ENCODE measurements around the gene USP49.
"Not testable (repeated sequence)": the region's sequence is repeated elsewhere in the genome, so short reads cannot be mapped to it uniquely, and the experiment has no call there.

USP49 gene

GRCh38 chr6:41779788-41780550, 115.2 kb downstream of the USP49 start, which contains the start of gene FRS3:
Gene FRS3, minus strand, starts transcription at chr6:41779900. Its CDS starts 2,913 bp downstream, at chr6:41776987.
- DNase-seq (ENCODE audit: insufficient read length, low spot score) (peak; percentile 89), FAIRE-seq (no peak)
- TF ChIP-seq POLR2A (IDR thresholded peaks at IDR 0.05; ENCODE audit: low read depth, low read length): 0 out of 2 replicates have a peak, but pooled peaks have one; percentile 18

GRCh38 chr6:41779336-41779735, 115.8 kb downstream of the USP49 start:
- FAIRE-seq: no peak
- no peak for TF ChIP-seq POLR2A (IDR thresholded peaks at IDR 0.05; ENCODE audit: low read depth, low read length)
- DNase-seq (ENCODE audit: insufficient read length, low spot score): no peak

GRCh38 chr6:41778895-41779294, 116.3 kb downstream of the USP49 start:
- DNase-seq (ENCODE audit: insufficient read length, low spot score) (no peak), FAIRE-seq (no peak)
- no peak for TF ChIP-seq POLR2A (IDR thresholded peaks at IDR 0.05; ENCODE audit: low read depth, low read length)

- no peak for DNase-seq (ENCODE audit: insufficient read length, low spot score)
- TF ChIP-seq POLR2A (IDR thresholded peaks at IDR 0.05; ENCODE audit: low read depth, low read length): no peak
- no peak for FAIRE-seq
Measured at GRCh38 chr6:41777551-41778285, 117.5 kb downstream of the USP49 start.

- no peak for TF ChIP-seq POLR2A (IDR thresholded peaks at IDR 0.05; ENCODE audit: low read depth, low read length)
- no peak for DNase-seq (ENCODE audit: insufficient read length, low spot score)
- no peak for FAIRE-seq
Measured at GRCh38 chr6:41775293-41775882, 119.8 kb downstream of the USP49 start.

GRCh38 chr6:41774841-41775240, 120.3 kb downstream of the USP49 start:
- DNase-seq (ENCODE audit: insufficient read length, low spot score): no peak
- no peak for TF ChIP-seq POLR2A (IDR thresholded peaks at IDR 0.05; ENCODE audit: low read depth, low read length)
- no peak for FAIRE-seq

- FAIRE-seq (no peak), DNase-seq (ENCODE audit: insufficient read length, low spot score) (no peak)
- TF ChIP-seq POLR2A (IDR thresholded peaks at IDR 0.05; ENCODE audit: low read depth, low read length): no peak
Measured at GRCh38 chr6:41771058-41771983, 123.9 kb downstream of the USP49 start.

- DNase-seq (ENCODE audit: insufficient read length, low spot score): no peak
- TF ChIP-seq POLR2A (IDR thresholded peaks at IDR 0.05; ENCODE audit: low read depth, low read length): no peak
- FAIRE-seq: no peak
Measured at GRCh38 chr6:41770381-41771057, 124.7 kb downstream of the USP49 start.

GRCh38 chr6:41769376-41769775, 125.8 kb downstream of the USP49 start:
- no peak for FAIRE-seq

GRCh38 chr6:41768545-41769308, 126.4 kb downstream of the USP49 start:
- FAIRE-seq (no peak), DNase-seq (ENCODE audit: insufficient read length, low spot score) (no peak)
- TF ChIP-seq POLR2A (IDR thresholded peaks at IDR 0.05; ENCODE audit: low read depth, low read length): no peak

More at GRCh38 chr6:41769376-41769775, 125.8 kb downstream of the USP49 start:
- TF ChIP-seq POLR2A (IDR thresholded peaks at IDR 0.05; ENCODE audit: low read depth, low read length): no peak
- DNase-seq (ENCODE audit: insufficient read length, low spot score): no peak

- DNase-seq (ENCODE audit: insufficient read length, low spot score) (peak; percentile 68), FAIRE-seq (no peak)
- TF ChIP-seq POLR2A (IDR thresholded peaks at IDR 0.05; ENCODE audit: low read depth, low read length): no peak
Measured at GRCh38 chr6:41767112-41767833, 127.9 kb downstream of the USP49 start.

GRCh38 chr6:41766043-41766664, 129.0 kb downstream of the USP49 start:
- FAIRE-seq; DNase-seq (ENCODE audit: insufficient read length, low spot score): not testable (repeated sequence)
